ENCODE measurements around the gene RAB35. TPM values are rescaled to one million over a fixed set of nuclear protein-coding genes. Genes with fewer than 3 reads are reported as not detected.

RAB35 gene
- total and polyA plus RNA-seq, 2 experiments from 2014 or later: 9.9 to 16.9 TPM

DNA sequence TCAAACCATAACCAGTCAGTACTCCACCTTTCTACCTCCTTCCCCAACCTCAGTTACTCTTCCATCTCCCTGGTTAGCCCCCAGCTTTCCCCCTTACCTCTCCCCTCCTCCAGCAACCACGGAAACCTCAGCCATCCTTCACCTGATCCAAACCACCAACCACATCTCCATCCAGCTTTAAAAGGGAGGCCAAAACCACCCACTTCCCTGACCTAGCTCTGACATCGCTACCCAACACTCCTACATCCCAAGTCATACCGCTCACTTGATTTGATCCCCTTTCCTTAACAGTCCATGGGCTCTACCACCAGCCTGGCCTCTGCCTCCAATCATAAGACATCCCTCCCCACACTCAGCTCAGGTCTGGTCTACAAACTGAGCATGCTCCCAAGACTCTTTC is 1.5 kb downstream of the RAB35 start:
- Histone ChIP-seq H3F3A (replicated peaks; ENCODE audit: low read depth) (peaks cover 21% of the 10 kb centered on the region; the same call in 1 of the 2 replicates), H3K4me1 (ENCODE audit: insufficient read depth) (peaks cover 24% of the 10 kb centered on the region), H4K20me1 (replicated peaks; ENCODE audit: insufficient read depth) (no peaks in the 10 kb centered on the region; the same call in none of the 2 replicates), H3K4me3 (peak overlapping the region; percentile 95), H3K27ac (ENCODE audit: low read depth) (no peak overlapping the region), H2AFZ (no peak overlapping the region), H3K9me2 (ENCODE audit: insufficient read depth) (no peaks in the 10 kb centered on the region), H3K4me2 (peak overlapping the region; percentile 94), H3K36me3 (ENCODE audit: insufficient read depth) (no peaks in the 10 kb centered on the region; the same call in 1 of the 2 replicates), H3K27me3 (ENCODE audit: insufficient read depth) (no peaks in the 10 kb centered on the region), H3K79me2 (replicated peaks; ENCODE audit: insufficient read depth) (peaks cover 75% of the 10 kb centered on the region)
- DNase-seq (ENCODE audit: low spot score) (no peak), ATAC-seq (no peak)
- peaks cover 36% of the 10 kb centered on the region for H3K36me3 Mint-ChIP-seq (ENCODE audit: low read depth)
- no peak overlapping the region for H3K27ac Mint-ChIP-seq
- peak overlapping the region; percentile 95 for H3K4me3 Mint-ChIP-seq
- peaks cover 38% of the 10 kb centered on the region for H3K4me1 Mint-ChIP-seq
- H3K9me3 Mint-ChIP-seq: no peaks in the 10 kb centered on the region
- H3K27me3 Mint-ChIP-seq (ENCODE audit: insufficient read depth, low read depth, poor library complexity): peaks cover 16% of the 10 kb centered on the region
- TF ChIP-seq EZH2phosphoT487 (IDR thresholded peaks at IDR 0.05; ENCODE audit: unreplicated experiment): no peak
- no peak for TF ChIP-seq POLR2AphosphoS5 (IDR thresholded peaks at IDR 0.05; ENCODE audit: low read depth)
- TF ChIP-seq, protein P1, sequence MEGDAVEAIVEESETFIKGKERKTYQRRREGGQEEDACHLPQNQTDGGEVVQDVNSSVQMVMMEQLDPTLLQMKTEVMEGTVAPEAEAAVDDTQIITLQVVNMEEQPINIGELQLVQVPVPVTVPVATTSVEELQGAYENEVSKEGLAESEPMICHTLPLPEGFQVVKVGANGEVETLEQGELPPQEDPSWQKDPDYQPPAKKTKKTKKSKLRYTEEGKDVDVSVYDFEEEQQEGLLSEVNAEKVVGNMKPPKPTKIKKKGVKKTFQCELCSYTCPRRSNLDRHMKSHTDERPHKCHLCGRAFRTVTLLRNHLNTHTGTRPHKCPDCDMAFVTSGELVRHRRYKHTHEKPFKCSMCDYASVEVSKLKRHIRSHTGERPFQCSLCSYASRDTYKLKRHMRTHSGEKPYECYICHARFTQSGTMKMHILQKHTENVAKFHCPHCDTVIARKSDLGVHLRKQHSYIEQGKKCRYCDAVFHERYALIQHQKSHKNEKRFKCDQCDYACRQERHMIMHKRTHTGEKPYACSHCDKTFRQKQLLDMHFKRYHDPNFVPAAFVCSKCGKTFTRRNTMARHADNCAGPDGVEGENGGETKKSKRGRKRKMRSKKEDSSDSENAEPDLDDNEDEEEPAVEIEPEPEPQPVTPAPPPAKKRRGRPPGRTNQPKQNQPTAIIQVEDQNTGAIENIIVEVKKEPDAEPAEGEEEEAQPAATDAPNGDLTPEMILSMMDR (conservative IDR thresholded peaks at IDR 0.05; ENCODE audit: low read depth in 2 of 2): no peak
- TF ChIP-seq ZNF114 (CRISPR knock-in tag; IDR thresholded peaks at IDR 0.05): no peak
- TF ChIP-seq CREB1 (CRISPR knock-in tag; IDR thresholded peaks at IDR 0.05; ENCODE audit: low read depth): no peak
- TF ChIP-seq, protein P2, sequence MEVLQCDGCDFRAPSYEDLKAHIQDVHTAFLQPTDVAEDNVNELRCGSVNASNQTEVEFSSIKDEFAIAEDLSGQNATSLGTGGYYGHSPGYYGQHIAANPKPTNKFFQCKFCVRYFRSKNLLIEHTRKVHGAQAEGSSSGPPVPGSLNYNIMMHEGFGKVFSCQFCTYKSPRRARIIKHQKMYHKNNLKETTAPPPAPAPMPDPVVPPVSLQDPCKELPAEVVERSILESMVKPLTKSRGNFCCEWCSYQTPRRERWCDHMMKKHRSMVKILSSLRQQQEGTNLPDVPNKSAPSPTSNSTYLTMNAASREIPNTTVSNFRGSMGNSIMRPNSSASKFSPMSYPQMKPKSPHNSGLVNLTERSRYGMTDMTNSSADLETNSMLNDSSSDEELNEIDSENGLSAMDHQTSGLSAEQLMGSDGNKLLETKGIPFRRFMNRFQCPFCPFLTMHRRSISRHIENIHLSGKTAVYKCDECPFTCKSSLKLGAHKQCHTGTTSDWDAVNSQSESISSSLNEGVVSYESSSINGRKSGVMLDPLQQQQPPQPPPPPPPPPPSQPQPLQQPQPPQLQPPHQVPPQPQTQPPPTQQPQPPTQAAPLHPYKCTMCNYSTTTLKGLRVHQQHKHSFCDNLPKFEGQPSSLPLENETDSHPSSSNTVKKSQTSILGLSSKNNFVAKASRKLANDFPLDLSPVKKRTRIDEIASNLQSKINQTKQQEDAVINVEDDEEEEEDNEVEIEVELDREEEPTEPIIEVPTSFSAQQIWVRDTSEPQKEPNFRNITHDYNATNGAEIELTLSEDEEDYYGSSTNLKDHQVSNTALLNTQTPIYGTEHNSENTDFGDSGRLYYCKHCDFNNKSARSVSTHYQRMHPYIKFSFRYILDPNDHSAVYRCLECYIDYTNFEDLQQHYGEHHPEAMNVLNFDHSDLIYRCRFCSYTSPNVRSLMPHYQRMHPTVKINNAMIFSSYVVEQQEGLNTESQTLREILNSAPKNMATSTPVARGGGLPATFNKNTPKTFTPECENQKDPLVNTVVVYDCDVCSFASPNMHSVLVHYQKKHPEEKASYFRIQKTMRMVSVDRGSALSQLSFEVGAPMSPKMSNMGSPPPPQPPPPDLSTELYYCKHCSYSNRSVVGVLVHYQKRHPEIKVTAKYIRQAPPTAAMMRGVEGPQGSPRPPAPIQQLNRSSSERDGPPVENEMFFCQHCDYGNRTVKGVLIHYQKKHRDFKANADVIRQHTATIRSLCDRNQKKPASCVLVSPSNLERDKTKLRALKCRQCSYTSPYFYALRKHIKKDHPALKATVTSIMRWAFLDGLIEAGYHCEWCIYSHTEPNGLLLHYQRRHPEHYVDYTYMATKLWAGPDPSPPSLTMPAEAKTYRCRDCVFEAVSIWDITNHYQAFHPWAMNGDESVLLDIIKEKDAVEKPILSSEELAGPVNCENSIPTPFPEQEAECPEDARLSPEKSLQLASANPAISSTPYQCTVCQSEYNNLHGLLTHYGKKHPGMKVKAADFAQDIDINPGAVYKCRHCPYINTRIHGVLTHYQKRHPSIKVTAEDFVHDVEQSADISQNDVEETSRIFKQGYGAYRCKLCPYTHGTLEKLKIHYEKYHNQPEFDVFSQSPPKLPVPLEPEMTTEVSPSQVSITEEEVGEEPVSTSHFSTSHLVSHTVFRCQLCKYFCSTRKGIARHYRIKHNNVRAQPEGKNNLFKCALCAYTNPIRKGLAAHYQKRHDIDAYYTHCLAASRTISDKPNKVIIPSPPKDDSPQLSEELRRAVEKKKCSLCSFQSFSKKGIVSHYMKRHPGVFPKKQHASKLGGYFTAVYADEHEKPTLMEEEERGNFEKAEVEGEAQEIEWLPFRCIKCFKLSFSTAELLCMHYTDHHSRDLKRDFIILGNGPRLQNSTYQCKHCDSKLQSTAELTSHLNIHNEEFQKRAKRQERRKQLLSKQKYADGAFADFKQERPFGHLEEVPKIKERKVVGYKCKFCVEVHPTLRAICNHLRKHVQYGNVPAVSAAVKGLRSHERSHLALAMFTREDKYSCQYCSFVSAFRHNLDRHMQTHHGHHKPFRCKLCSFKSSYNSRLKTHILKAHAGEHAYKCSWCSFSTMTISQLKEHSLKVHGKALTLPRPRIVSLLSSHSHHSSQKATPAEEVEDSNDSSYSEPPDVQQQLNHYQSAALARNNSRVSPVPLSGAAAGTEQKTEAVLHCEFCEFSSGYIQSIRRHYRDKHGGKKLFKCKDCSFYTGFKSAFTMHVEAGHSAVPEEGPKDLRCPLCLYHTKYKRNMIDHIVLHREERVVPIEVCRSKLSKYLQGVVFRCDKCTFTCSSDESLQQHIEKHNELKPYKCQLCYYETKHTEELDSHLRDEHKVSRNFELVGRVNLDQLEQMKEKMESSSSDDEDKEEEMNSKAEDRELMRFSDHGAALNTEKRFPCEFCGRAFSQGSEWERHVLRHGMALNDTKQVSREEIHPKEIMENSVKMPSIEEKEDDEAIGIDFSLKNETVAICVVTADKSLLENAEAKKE (CRISPR knock-in tag; IDR thresholded peaks at IDR 0.05): no peak
- TF ChIP-seq JUNB (IDR thresholded peaks at IDR 0.05; ENCODE audit: unreplicated experiment): no peak
- no peak for TF ChIP-seq EZH2 (IDR thresholded peaks at IDR 0.05; ENCODE audit: low read depth, unreplicated experiment)
- TF ChIP-seq, protein P3, sequence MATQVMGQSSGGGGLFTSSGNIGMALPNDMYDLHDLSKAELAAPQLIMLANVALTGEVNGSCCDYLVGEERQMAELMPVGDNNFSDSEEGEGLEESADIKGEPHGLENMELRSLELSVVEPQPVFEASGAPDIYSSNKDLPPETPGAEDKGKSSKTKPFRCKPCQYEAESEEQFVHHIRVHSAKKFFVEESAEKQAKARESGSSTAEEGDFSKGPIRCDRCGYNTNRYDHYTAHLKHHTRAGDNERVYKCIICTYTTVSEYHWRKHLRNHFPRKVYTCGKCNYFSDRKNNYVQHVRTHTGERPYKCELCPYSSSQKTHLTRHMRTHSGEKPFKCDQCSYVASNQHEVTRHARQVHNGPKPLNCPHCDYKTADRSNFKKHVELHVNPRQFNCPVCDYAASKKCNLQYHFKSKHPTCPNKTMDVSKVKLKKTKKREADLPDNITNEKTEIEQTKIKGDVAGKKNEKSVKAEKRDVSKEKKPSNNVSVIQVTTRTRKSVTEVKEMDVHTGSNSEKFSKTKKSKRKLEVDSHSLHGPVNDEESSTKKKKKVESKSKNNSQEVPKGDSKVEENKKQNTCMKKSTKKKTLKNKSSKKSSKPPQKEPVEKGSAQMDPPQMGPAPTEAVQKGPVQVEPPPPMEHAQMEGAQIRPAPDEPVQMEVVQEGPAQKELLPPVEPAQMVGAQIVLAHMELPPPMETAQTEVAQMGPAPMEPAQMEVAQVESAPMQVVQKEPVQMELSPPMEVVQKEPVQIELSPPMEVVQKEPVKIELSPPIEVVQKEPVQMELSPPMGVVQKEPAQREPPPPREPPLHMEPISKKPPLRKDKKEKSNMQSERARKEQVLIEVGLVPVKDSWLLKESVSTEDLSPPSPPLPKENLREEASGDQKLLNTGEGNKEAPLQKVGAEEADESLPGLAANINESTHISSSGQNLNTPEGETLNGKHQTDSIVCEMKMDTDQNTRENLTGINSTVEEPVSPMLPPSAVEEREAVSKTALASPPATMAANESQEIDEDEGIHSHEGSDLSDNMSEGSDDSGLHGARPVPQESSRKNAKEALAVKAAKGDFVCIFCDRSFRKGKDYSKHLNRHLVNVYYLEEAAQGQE (IDR thresholded peaks at IDR 0.05; ENCODE audit: unreplicated experiment): no peak
- TF ChIP-seq STAT1 (IDR thresholded peaks at IDR 0.05; ENCODE audit: unreplicated experiment): no peak
- TF ChIP-seq NANOG (IDR thresholded peaks at IDR 0.05; ENCODE audit: borderline replicate concordance): no peak
- TF ChIP-seq ZNF331 (CRISPR knock-in tag; IDR thresholded peaks at IDR 0.05; ENCODE audit: low read depth): no peak

All from GM23338 (cell line).